Fibroblast of pulmonary artery (primary cell): ENCODE results near the gene WNK2.

Source experiments
- DNase-seq: peaks from one replicate; pipeline ENCODE4 v3.0.0-alpha.2; 2010; ENCODE audit warnings: low read depth
- H3K4me3 ChIP-seq: replicated peaks from 2 replicates; pipeline ENCODE4 v1.5.1; 2011; ENCODE audit warnings: low read depth, mild to moderate bottlenecking, control low read depth, low read length, moderate library complexity
- CTCF ChIP-seq: IDR thresholded peaks from 2 replicates; pipeline ENCODE4 v1.5.1; 2011; ENCODE audit warnings: mild to moderate bottlenecking, control low read depth, low read length, inconsistent platforms; ENCODE audit errors: missing control alignments

The WNK2 gene

GRCh38 chr9:93221044-93221443, 37.1 kb downstream of the WNK2 start:
- DNase-seq: no peak
- no peak for TF ChIP-seq CTCF
- no peak overlapping the region for H3K4me3 ChIP-seq

GRCh38 chr9:93222890-93223259, 38.9 kb downstream of the WNK2 start:
- H3K4me3 ChIP-seq: no peak overlapping the region
- no peak for DNase-seq
- TF ChIP-seq CTCF: no peak

GRCh38 chr9:93223260-93224180, 39.6 kb downstream of the WNK2 start:
- no peak overlapping the region for H3K4me3 ChIP-seq
- TF ChIP-seq CTCF: no peak
- peak; percentile 31 for DNase-seq

- no peak for TF ChIP-seq CTCF
- H3K4me3 ChIP-seq: no peak overlapping the region
- no peak for DNase-seq
These were observed 40.7 kb downstream of the WNK2 start for GRCh38 chr9:93224591-93224990.

GRCh38 chr9:93225417-93225816, 41.5 kb downstream of the WNK2 start:
- no peak for TF ChIP-seq CTCF
- H3K4me3 ChIP-seq: no peak overlapping the region
- DNase-seq: no peak

GRCh38 chr9:93225892-93226291, 42.0 kb downstream of the WNK2 start:
- DNase-seq: no peak
- TF ChIP-seq CTCF: no peak
- H3K4me3 ChIP-seq: no peak overlapping the region

GRCh38 chr9:93226819-93227218, 42.9 kb downstream of the WNK2 start:
- no peak overlapping the region for H3K4me3 ChIP-seq
- TF ChIP-seq CTCF: no peak

More at GRCh38 chr9:93226819-93227218, 42.9 kb downstream of the WNK2 start:
- no peak for DNase-seq
